ENCODE results near the gene LMNA. TPM values are rescaled to one million over a fixed set of nuclear protein-coding genes. Genes with fewer than 3 reads are reported as not detected.

LMNA gene
- total and polyA plus RNA-seq, 10 of the 15 experiments (the other 5 are each of a cell fraction or from before 2014, with no cell fraction given), result 0.42 to 334 (median 81.1) TPM

DNA sequence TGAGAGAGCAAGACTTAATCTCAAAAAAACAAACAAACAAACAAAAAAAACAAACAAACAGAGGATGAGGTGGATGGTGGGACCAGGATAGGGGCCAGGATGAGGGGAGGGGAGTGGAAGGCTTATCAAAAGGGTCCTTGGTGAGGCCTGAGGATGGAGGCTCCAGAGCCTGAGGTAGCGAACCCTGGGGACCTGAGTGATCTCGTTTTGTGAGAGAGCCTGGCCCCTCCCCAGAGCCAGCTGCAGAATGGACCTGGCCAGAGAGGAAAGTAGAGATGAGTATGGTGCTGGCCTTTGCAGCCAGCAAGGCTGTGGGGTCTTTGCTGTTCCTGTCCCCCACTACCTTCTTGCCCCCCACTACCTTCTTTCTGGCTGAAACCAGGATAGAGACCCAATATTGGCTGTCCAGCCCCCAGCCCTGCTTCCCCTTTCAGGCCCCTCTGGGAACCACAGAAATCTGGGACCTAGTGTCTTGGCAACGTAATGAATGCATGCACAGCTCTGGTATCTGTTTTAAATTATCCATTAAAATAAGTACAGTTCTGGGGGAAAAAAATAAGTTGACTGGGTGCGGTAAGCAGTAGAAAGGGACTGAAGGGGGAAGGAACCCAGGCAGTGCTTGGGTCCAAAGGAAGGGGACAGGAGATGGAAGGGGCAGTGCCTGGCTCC, 1.1 kb upstream of the LMNA start:
- in situ Hi-C loops (cut with MboI), result no loop called here
- SMC1A ChIA-PET (ENCODE audit: uncharacterized antibody, unreplicated experiment), result interaction anchor here (1.2 to 23.6 kb wide), 4 partner anchors 10 to 112 kb away, joined by 4 to 874 read pairs (median 48); no protein-coding TSS in a partner anchor
- 59% methylated on average over 4 of the region's 4 CpGs for WGBS (ENCODE audit: insufficient coverage, insufficient replicate concordance, low lambda C conversion rate, missing lambda C conversion rate)
- TF ChIP-seq, protein P1, sequence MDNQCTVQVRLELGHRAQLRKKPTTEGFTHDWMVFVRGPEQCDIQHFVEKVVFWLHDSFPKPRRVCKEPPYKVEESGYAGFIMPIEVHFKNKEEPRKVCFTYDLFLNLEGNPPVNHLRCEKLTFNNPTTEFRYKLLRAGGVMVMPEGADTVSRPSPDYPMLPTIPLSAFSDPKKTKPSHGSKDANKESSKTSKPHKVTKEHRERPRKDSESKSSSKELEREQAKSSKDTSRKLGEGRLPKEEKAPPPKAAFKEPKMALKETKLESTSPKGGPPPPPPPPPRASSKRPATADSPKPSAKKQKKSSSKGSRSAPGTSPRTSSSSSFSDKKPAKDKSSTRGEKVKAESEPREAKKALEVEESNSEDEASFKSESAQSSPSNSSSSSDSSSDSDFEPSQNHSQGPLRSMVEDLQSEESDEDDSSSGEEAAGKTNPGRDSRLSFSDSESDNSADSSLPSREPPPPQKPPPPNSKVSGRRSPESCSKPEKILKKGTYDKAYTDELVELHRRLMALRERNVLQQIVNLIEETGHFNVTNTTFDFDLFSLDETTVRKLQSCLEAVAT (IDR thresholded peaks at IDR 0.05), result no peak
- no peak for TF ChIP-seq CBFB (IDR thresholded peaks at IDR 0.05; ENCODE audit: low read depth)
- TF ChIP-seq MAX (IDR thresholded peaks at IDR 0.05; ENCODE audit: low read depth, low read length), result no peak
- TF ChIP-seq BCL11A (IDR thresholded peaks at IDR 0.05; ENCODE audit: low read depth, low read length), result no peak
- no peak for TF ChIP-seq ZNF384 (IDR thresholded peaks at IDR 0.05; ENCODE audit: borderline replicate concordance, low read depth, low read length)
- TF ChIP-seq FOXM1 (IDR thresholded peaks at IDR 0.05; ENCODE audit: low read depth, low read length), result no peak
- no peak for TF ChIP-seq ATF3 (IDR thresholded peaks at IDR 0.05; ENCODE audit: borderline replicate concordance, extremely low read depth, low read depth, low read length)
- no peak for TF ChIP-seq EED (IDR thresholded peaks at IDR 0.05; ENCODE audit: low read depth)
- no peak for TF ChIP-seq WRNIP1 (IDR thresholded peaks at IDR 0.05; ENCODE audit: borderline replicate concordance, low read depth, low read length)
- TF ChIP-seq SIX5 (IDR thresholded peaks at IDR 0.05; ENCODE audit: low read depth, low read length, severe bottlenecking), result no peak
- TF ChIP-seq ZNF217 (IDR thresholded peaks at IDR 0.05), result no peak
- TF ChIP-seq MTA2 (IDR thresholded peaks at IDR 0.05; ENCODE audit: low read depth), result no peak
- no peak for TF ChIP-seq CHD2 (IDR thresholded peaks at IDR 0.05; ENCODE audit: borderline replicate concordance, low read depth, low read length)
- TF ChIP-seq, protein P2, sequence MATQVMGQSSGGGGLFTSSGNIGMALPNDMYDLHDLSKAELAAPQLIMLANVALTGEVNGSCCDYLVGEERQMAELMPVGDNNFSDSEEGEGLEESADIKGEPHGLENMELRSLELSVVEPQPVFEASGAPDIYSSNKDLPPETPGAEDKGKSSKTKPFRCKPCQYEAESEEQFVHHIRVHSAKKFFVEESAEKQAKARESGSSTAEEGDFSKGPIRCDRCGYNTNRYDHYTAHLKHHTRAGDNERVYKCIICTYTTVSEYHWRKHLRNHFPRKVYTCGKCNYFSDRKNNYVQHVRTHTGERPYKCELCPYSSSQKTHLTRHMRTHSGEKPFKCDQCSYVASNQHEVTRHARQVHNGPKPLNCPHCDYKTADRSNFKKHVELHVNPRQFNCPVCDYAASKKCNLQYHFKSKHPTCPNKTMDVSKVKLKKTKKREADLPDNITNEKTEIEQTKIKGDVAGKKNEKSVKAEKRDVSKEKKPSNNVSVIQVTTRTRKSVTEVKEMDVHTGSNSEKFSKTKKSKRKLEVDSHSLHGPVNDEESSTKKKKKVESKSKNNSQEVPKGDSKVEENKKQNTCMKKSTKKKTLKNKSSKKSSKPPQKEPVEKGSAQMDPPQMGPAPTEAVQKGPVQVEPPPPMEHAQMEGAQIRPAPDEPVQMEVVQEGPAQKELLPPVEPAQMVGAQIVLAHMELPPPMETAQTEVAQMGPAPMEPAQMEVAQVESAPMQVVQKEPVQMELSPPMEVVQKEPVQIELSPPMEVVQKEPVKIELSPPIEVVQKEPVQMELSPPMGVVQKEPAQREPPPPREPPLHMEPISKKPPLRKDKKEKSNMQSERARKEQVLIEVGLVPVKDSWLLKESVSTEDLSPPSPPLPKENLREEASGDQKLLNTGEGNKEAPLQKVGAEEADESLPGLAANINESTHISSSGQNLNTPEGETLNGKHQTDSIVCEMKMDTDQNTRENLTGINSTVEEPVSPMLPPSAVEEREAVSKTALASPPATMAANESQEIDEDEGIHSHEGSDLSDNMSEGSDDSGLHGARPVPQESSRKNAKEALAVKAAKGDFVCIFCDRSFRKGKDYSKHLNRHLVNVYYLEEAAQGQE (IDR thresholded peaks at IDR 0.05; ENCODE audit: low read depth, low read length), result no peak
- no peak for TF ChIP-seq RB1 (IDR thresholded peaks at IDR 0.05; ENCODE audit: borderline replicate concordance)
- TF ChIP-seq IRF3 (IDR thresholded peaks at IDR 0.05), result no peak

More for the DNA sequence above, 1.1 kb upstream of the LMNA start:
- Histone ChIP-seq H3K9ac (ENCODE audit: control insufficient read depth, insufficient read depth, low read length) (no peak overlapping the region), H3K4me2 (ENCODE audit: control insufficient read depth, insufficient read depth) (no peak overlapping the region), H4K20me1 (ENCODE audit: control insufficient read depth, insufficient read depth) (no peaks in the 10 kb centered on the region), H3K27me3 (replicated peaks in 1 of 2; ENCODE audit: control insufficient read depth in 2 of 2, insufficient read depth in 2 of 2, low read length in 1 of 2) (no peaks in the 10 kb centered on the region), H3K79me2 (ENCODE audit: control insufficient read depth, insufficient read depth, low read length) (peaks cover 34% of the 10 kb centered on the region), H2AFZ (ENCODE audit: control insufficient read depth, low read depth, low read length) (no peak overlapping the region), H3K9me3 (replicated peaks; ENCODE audit: control insufficient read depth, insufficient read depth, low read length) (no peaks in the 10 kb centered on the region), H3K27ac (ENCODE audit: control insufficient read depth, insufficient read depth) (no peak overlapping the region), H3K4me3 (no peak overlapping the region), H3K4me1 (ENCODE audit: control insufficient read depth, insufficient read depth, low read length) (peaks cover 12% of the 10 kb centered on the region), H3K36me3 (ENCODE audit: control insufficient read depth in 2 of 2, insufficient read depth in 2 of 2, low read length in 1 of 2) (no peaks in the 10 kb centered on the region)
- DNase-seq (ENCODE audit: low read depth, low spot score) (no peak), FAIRE-seq (no peak), ATAC-seq (no peak)
- no TSS peak for BruUV-seq (replicated peaks)
- RAD21 ChIA-PET (ENCODE audit: unreplicated experiment), result interaction anchor here (0.9 to 22.2 kb wide), 4 partner anchors 15 to 135 kb away, joined by 3 to 695 read pairs (median 55); partner anchors contain the start of gene ARHGEF2
- CTCF ChIA-PET, result interaction anchor here (0.6 to 25.7 kb wide), 6 partner anchors 10 to 124 kb away, joined by 3 to 1294 read pairs (median 4); no protein-coding TSS in a partner anchor
- POLR2A ChIA-PET, result interaction anchor here (1.1 to 12.7 kb wide), 4 partner anchors 9 to 20 kb away, joined by 4 to 128 read pairs (median 19); no protein-coding TSS in a partner anchor
- intact Hi-C loops (cut with micrococcal nuclease; ENCODE audit: unreplicated experiment), result no loop called here

All from GM12878 (cell line).